Activated T-helper 1 cell treated with anti-CD3 and anti-CD28 coated beads, Interleukin-12 subunit alpha, Interleukin-12 subunit beta, Interleukin-2, Interleukin-4 antibody, amounts not matched to agents 30 ng/mL and 10 ng/mL and 1 ng/mL, durations not matched to agents 14 hours and 24 hours and 36 hours (primary cell): ENCODE results near the gene IFI35. TPM values are rescaled to one million over a fixed set of nuclear protein-coding genes. Genes with fewer than 3 reads are reported as not detected.

Source experiments
- total RNA-seq: library from RNA; stranded (reverse); gene quantifications from 2 replicates; pipeline ENCODE4 v1.2.3, GENCODE V29; 2022

IFI35 gene
- total RNA-seq, 1 donor from 2014 or later, result 65.8 TPM

Other genes with a start within 250 kb of the IFI35 start
- gene RAMP2, start 245.6 kb upstream of the IFI35 start, total RNA-seq, result not detected in 2 replicates
- gene VPS25, start 233.3 kb upstream of the IFI35 start, total RNA-seq, result 93.6 and 97.0 TPM in 2 replicates
- 0.12 and 0.29 TPM in 2 replicates for gene WNK4, start 226.2 kb upstream of the IFI35 start, total RNA-seq
- 53.5 and 59.3 TPM in 2 replicates for gene COA3, start 208.1 kb upstream of the IFI35 start, total RNA-seq
- gene CNTD1, start 207.9 kb upstream of the IFI35 start, total RNA-seq, result not detected in 2 replicates
- gene BECN1, start 182.5 kb upstream of the IFI35 start, total RNA-seq, result 100 and 110 TPM in 2 replicates
- gene PSME3, start 173.4 kb upstream of the IFI35 start, total RNA-seq, result 217 and 220 TPM in 2 replicates
- 3.6 and 4.0 TPM in 2 replicates for gene AOC2, start 162.2 kb upstream of the IFI35 start, total RNA-seq
- gene AOC3, start 155.6 kb upstream of the IFI35 start, total RNA-seq, result 1.9 and 3.7 TPM in 2 replicates
- gene G6PC1, start 106.0 kb upstream of the IFI35 start, total RNA-seq, result not detected in 2 replicates
- 78.2 and 85.5 TPM in 2 replicates for gene AARSD1, start 42.3 kb upstream of the IFI35 start, total RNA-seq
- 1.0 and 1.6 TPM in 2 replicates for gene PTGES3L, start 26.7 kb upstream of the IFI35 start, total RNA-seq
- gene RUNDC1, start 26.2 kb upstream of the IFI35 start, total RNA-seq, result 16.9 and 18.8 TPM in 2 replicates
- gene RPL27, start 8.4 kb upstream of the IFI35 start, total RNA-seq, result 1,049 and 1,126 TPM in 2 replicates
- 17.3 TPM in 2 replicates for gene VAT1, start 15.6 kb downstream of the IFI35 start, total RNA-seq
- gene RND2, start 18.4 kb downstream of the IFI35 start, total RNA-seq, result 0.07 TPM in 1 of 2 replicates, not detected in the other
- gene BRCA1, start 118.6 kb downstream of the IFI35 start, total RNA-seq, result 76.1 and 79.8 TPM in 2 replicates
- gene NBR1, start 164.4 kb downstream of the IFI35 start, total RNA-seq, result 53.4 and 56.1 TPM in 2 replicates
- gene TMEM106A, start 205.1 kb downstream of the IFI35 start, total RNA-seq, result 18.2 and 19.1 TPM in 2 replicates
- gene CCDC200, start 221.8 kb downstream of the IFI35 start, total RNA-seq, result 0.32 and 0.47 TPM in 2 replicates
- gene RNU2-1, start 227.2 kb downstream of the IFI35 start, total RNA-seq, result 5,029 and 6,685 TPM in 2 replicates